Ascending aorta (tissue), 2 donors: ENCODE data around the gene EMILIN2. TPM values are rescaled to one million over a fixed set of nuclear protein-coding genes. Genes with fewer than 3 reads are reported as not detected.

ENCODE experiments used
- DNase-seq, 2 donors: peaks; one replicate each; pipeline ENCODE4 v3.0.0-alpha.2; 2019; ENCODE audit warnings: low spot score in 2 of 2
- H3K27ac ChIP-seq, 2 donors: fragments of 200-600 bp; sonication (generic); one replicate each; pipeline ENCODE4 v1.5.1; 2016 to 2017; ENCODE audit warnings: mild to moderate bottlenecking in 1 of 2
- H3K27me3 ChIP-seq: fragments of 200-600 bp; sonication (generic); one replicate; pipeline ENCODE4 v1.5.1; 2017
- H3K36me3 ChIP-seq, 2 donors: fragments of 200-600 bp; sonication (generic); one replicate each; pipeline ENCODE4 v1.5.1; 2016
- H3K4me1 ChIP-seq, 2 donors: fragments of 200-600 bp; sonication (generic); one replicate each; pipeline ENCODE4 v1.5.1; 2016 to 2017; ENCODE audit warnings: mild to moderate bottlenecking in 1 of 2
- H3K4me3 ChIP-seq, 2 donors: fragments of 200-600 bp; sonication (generic); one replicate each; pipeline ENCODE4 v1.5.1; 2016 to 2017; ENCODE audit warnings: mild to moderate bottlenecking in 1 of 2
- H3K9me3 ChIP-seq, 2 donors: fragments of 200-600 bp; sonication (generic); one replicate each; pipeline ENCODE4 v1.5.1; 2016
- CTCF ChIP-seq, 3 experiments: fragments of 200-600 bp in 2 of 3; fragments of 450-650 bp in 1 of 3; sonication (generic) in 2 of 3; IDR thresholded peaks; one replicate each; pipeline ENCODE4 v1.5.1; 2016 to 2019; ENCODE audit warnings: antibody characterized with exemption in 3 of 3, mild to moderate bottlenecking in 1 of 3, moderate library complexity in 1 of 3
- intact Hi-C: fragments of 100-400 bp; cut with DNase I; formaldehyde crosslinking; loops from one replicate; pipeline ENCODE4 v1.15.1; 2023
- total RNA-seq: library from RNA; depleted of rRNA; stranded (reverse); fragments of >200 nt; gene quantifications from one replicate; pipeline ENCODE4 v1.1.0, GENCODE V29; 2016

Gene EMILIN2
- total RNA-seq, 1 donor from 2014 or later, result 22.4 TPM

GRCh38 chr18:2956056-2956455, 109.2 kb downstream of the EMILIN2 start:
- H3K4me3 ChIP-seq, result no peak overlapping the region
- no peaks in the 10 kb centered on the region for H3K27me3 ChIP-seq
- no peak for TF ChIP-seq CTCF (IDR thresholded peaks at IDR 0.05)
- intact Hi-C loops, result no loop called here
- no peak for DNase-seq
- H3K36me3 ChIP-seq, result peaks cover 30% of the 10 kb centered on the region in 2 donors
- peaks cover 13 to 25% of the 10 kb centered on the region in 2 donors for H3K4me1 ChIP-seq
- H3K9me3 ChIP-seq, result no peaks in the 10 kb centered on the region
- H3K27ac ChIP-seq, result no peak overlapping the region

GRCh38 chr18:2958819-2959298, 112.1 kb downstream of the EMILIN2 start:
- Histone ChIP-seq H3K36me3 (peaks cover 6 to 13% of the 10 kb centered on the region in 2 donors), H3K9me3 (no peaks in the 10 kb centered on the region), H3K4me1 (peaks cover 22 to 38% of the 10 kb centered on the region in 2 donors), H3K4me3 (peak overlapping the region in 1 of 2 donors; percentile 13), H3K27ac (peak overlapping the region; percentile 62 to 63), H3K27me3 (no peaks in the 10 kb centered on the region)
- no peak for DNase-seq
- intact Hi-C loops, result no loop called here
- TF ChIP-seq CTCF (IDR thresholded peaks at IDR 0.05), result no peak

GRCh38 chr18:2959341-2959740, 112.5 kb downstream of the EMILIN2 start:
- H3K27me3 ChIP-seq, result no peaks in the 10 kb centered on the region
- peaks cover 22 to 38% of the 10 kb centered on the region in 2 donors for H3K4me1 ChIP-seq
- peak overlapping the region; percentile 62 to 63 for H3K27ac ChIP-seq
- peaks cover 1 to 8% of the 10 kb centered on the region in 2 donors for H3K36me3 ChIP-seq
- DNase-seq, result no peak
- intact Hi-C loops, result no loop called here
- TF ChIP-seq CTCF (IDR thresholded peaks at IDR 0.05), result no peak
- H3K4me3 ChIP-seq, result peak overlapping the region in 1 of 2 donors; percentile 13
- no peaks in the 10 kb centered on the region for H3K9me3 ChIP-seq

- intact Hi-C loops, result loop anchor here (2.0 to 5.0 kb wide), 3 partner anchors 20 to 51 kb away; partner anchors contain the start of gene LPIN2
- H3K4me3 ChIP-seq, result peak overlapping the region in 1 of 2 donors; percentile 23
- no peaks in the 10 kb centered on the region for H3K9me3 ChIP-seq
- TF ChIP-seq CTCF (IDR thresholded peaks at IDR 0.05), result no peak
- H3K27me3 ChIP-seq, result no peaks in the 10 kb centered on the region
- no peak for DNase-seq
- H3K4me1 ChIP-seq, result peaks cover 22 to 38% of the 10 kb centered on the region in 2 donors
- peak overlapping the region; percentile 74 for H3K27ac ChIP-seq
- no peaks in the 10 kb centered on the region for H3K36me3 ChIP-seq
Measured at GRCh38 chr18:2960983-2961696, 114.3 kb downstream of the EMILIN2 start.

GRCh38 chr18:2961821-2962220, 115.0 kb downstream of the EMILIN2 start:
- DNase-seq, result no peak
- Histone ChIP-seq H3K4me3 (peak overlapping the region in 1 of 2 donors; percentile 23), H3K4me1 (peaks cover 22 to 38% of the 10 kb centered on the region in 2 donors), H3K27me3 (no peaks in the 10 kb centered on the region), H3K9me3 (no peaks in the 10 kb centered on the region), H3K27ac (peak overlapping the region; percentile 74), H3K36me3 (no peaks in the 10 kb centered on the region)
- TF ChIP-seq CTCF (IDR thresholded peaks at IDR 0.05), result no peak
- intact Hi-C loops, result loop anchor here (2.0 to 5.0 kb wide), 3 partner anchors 19 to 50 kb away; partner anchors contain the start of gene LPIN2
